ENCODE data around the gene EXTL1. TPM values are rescaled to one million over a fixed set of nuclear protein-coding genes. Genes with fewer than 3 reads are reported as not detected.

The EXTL1 gene
- total RNA-seq, 1 donor from 2014 or later, result 0.95 TPM

DNA sequence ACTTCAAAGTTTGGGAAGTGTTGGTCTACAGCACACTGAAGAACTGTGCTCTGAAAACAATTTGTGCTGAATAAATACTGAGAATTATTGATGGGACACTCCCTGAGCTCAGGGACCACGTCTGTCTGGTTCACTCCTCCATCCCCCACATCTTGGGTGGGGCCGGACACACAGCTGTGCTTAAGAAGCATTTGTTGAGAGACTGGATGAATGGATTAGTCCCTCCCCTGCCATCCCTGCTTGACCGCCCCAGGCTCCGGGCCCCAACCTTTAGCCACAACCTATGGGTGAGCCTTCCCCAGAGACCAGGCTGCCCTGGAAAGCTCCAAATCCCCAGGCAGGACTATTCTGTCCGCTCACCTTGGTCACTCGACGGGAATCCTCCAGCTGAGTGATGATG lies 38.3 kb downstream of the EXTL1 start:
- Histone ChIP-seq H3K27ac (no peak overlapping the region), H2AFZ (replicated peaks) (no peak overlapping the region), H3K9ac (no peak overlapping the region), H3K27me3 (peaks cover 9% of the 10 kb centered on the region), H3K4me2 (peak overlapping the region; percentile 16), H3K4me3 (no peak overlapping the region), H3F3A (ENCODE audit: low read depth) (no peaks in the 10 kb centered on the region), H4K20me1 (ENCODE audit: low read depth) (no peaks in the 10 kb centered on the region), H3K4me1 (peaks cover 8% of the 10 kb centered on the region), H3K9me3 (ENCODE audit: low read depth) (no peaks in the 10 kb centered on the region), H3K36me3 (no peaks in the 10 kb centered on the region), H3K79me2 (ENCODE audit: low read depth) (no peaks in the 10 kb centered on the region)
- H3K27ac Mint-ChIP-seq, result no peak overlapping the region
- no peaks in the 10 kb centered on the region for H3K4me1 Mint-ChIP-seq
- DNase-seq (ENCODE audit: low spot score), result no peak
- no peak overlapping the region for H3K4me3 Mint-ChIP-seq
- no peaks in the 10 kb centered on the region for H3K36me3 Mint-ChIP-seq
- H3K27me3 Mint-ChIP-seq (ENCODE audit: insufficient read depth, low read depth), result peaks cover 6% of the 10 kb centered on the region
- no peak for TF ChIP-seq EZH2phosphoT487 (IDR thresholded peaks at IDR 0.05)
- no peak for TF ChIP-seq EZH2 (IDR thresholded peaks at IDR 0.05)
- TF ChIP-seq, protein P1, sequence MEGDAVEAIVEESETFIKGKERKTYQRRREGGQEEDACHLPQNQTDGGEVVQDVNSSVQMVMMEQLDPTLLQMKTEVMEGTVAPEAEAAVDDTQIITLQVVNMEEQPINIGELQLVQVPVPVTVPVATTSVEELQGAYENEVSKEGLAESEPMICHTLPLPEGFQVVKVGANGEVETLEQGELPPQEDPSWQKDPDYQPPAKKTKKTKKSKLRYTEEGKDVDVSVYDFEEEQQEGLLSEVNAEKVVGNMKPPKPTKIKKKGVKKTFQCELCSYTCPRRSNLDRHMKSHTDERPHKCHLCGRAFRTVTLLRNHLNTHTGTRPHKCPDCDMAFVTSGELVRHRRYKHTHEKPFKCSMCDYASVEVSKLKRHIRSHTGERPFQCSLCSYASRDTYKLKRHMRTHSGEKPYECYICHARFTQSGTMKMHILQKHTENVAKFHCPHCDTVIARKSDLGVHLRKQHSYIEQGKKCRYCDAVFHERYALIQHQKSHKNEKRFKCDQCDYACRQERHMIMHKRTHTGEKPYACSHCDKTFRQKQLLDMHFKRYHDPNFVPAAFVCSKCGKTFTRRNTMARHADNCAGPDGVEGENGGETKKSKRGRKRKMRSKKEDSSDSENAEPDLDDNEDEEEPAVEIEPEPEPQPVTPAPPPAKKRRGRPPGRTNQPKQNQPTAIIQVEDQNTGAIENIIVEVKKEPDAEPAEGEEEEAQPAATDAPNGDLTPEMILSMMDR (IDR thresholded peaks at IDR 0.05), result no peak
- H3K9me3 Mint-ChIP-seq, result no peaks in the 10 kb centered on the region

DNA sequence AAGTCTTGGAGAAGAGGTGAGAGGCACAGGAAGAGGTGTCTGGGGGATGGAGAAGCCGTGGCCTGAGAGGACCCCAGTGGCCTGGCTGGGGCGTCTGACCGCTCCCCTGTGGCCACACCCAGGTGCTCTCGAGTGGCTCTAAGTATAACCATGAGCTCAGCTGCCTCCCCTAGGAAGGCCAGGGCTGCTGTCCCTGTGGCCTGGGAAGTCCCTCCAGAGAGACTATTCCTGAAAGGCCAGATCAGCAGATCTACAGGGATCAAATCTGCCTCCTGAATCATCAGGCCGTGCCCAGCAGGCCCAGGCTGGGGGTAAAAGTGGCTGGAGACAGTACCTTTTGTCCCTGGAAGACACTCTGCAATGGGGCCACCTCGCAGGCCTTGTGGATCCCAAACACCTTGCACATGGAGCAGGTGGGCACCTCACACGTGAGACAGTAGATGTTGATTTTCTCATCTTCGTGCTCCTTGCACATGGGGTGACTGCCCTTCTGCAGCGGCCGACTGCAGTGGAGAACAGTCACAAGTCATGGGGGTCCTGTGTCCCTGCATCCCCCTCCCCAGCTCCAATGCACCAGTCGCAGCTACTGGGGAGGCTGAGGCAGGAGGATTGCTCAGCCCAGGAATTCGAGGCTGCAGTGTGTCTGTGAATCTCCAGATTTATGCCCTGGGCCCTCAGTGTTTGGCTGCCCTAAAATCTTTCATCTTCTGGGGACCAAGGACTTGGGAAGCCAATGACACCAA lies 39.4 kb downstream of the EXTL1 start:
- no peak overlapping the region for H3K4me3 Mint-ChIP-seq
- H3K9me3 Mint-ChIP-seq, result no peaks in the 10 kb centered on the region
- H3K27ac Mint-ChIP-seq, result peak overlapping the region; percentile 93
- H3K79me2 ChIP-seq (ENCODE audit: low read depth), result no peaks in the 10 kb centered on the region
- peaks cover 8% of the 10 kb centered on the region for H3K27me3 Mint-ChIP-seq (ENCODE audit: insufficient read depth, low read depth)
- TF ChIP-seq, protein P1 (IDR thresholded peaks at IDR 0.05), result no peak
- no peak for TF ChIP-seq EZH2 (IDR thresholded peaks at IDR 0.05)
- no peak for TF ChIP-seq EZH2phosphoT487 (IDR thresholded peaks at IDR 0.05)
- H3K27ac ChIP-seq, result no peak overlapping the region
- no peak overlapping the region for H3K9ac ChIP-seq
- H3F3A ChIP-seq (ENCODE audit: low read depth), result no peaks in the 10 kb centered on the region
- H3K4me1 ChIP-seq, result peaks cover 8% of the 10 kb centered on the region
- no peak overlapping the region for H3K4me2 ChIP-seq
- H2AFZ ChIP-seq (replicated peaks), result no peak overlapping the region
- no peaks in the 10 kb centered on the region for H4K20me1 ChIP-seq (ENCODE audit: low read depth)
- H3K36me3 Mint-ChIP-seq, result no peaks in the 10 kb centered on the region
- H3K36me3 ChIP-seq, result no peaks in the 10 kb centered on the region
- DNase-seq (ENCODE audit: low spot score), result no peak
- no peak overlapping the region for H3K4me3 ChIP-seq
- H3K9me3 ChIP-seq (ENCODE audit: low read depth), result no peaks in the 10 kb centered on the region
- peaks cover 9% of the 10 kb centered on the region for H3K27me3 ChIP-seq
- peaks cover 2% of the 10 kb centered on the region for H3K4me1 Mint-ChIP-seq

GRCh38 chr1:26064553-26064952 lies 43.0 kb downstream of the EXTL1 start:
- no peak overlapping the region for H3K9ac ChIP-seq
- TF ChIP-seq EZH2phosphoT487 (IDR thresholded peaks at IDR 0.05), result no peak
- no peak for TF ChIP-seq EZH2 (IDR thresholded peaks at IDR 0.05)
- TF ChIP-seq, protein P1 (IDR thresholded peaks at IDR 0.05), result no peak
- Mint-ChIP-seq H3K4me1 (peaks cover 4% of the 10 kb centered on the region), H3K36me3 (no peaks in the 10 kb centered on the region), H3K9me3 (no peaks in the 10 kb centered on the region), H3K4me3 (no peak overlapping the region), H3K27ac (no peak overlapping the region), H3K27me3 (ENCODE audit: insufficient read depth, low read depth) (peaks cover 6% of the 10 kb centered on the region)
- H3F3A ChIP-seq (ENCODE audit: low read depth), result no peaks in the 10 kb centered on the region
- H3K4me2 ChIP-seq, result no peak overlapping the region
- no peak for DNase-seq (ENCODE audit: low spot score)
- no peak overlapping the region for H2AFZ ChIP-seq (replicated peaks)
- no peaks in the 10 kb centered on the region for H4K20me1 ChIP-seq (ENCODE audit: low read depth)
- no peaks in the 10 kb centered on the region for H3K36me3 ChIP-seq
- peaks cover 8% of the 10 kb centered on the region for H3K4me1 ChIP-seq
- H3K27me3 ChIP-seq, result no peaks in the 10 kb centered on the region
- no peaks in the 10 kb centered on the region for H3K79me2 ChIP-seq (ENCODE audit: low read depth)
- H3K27ac ChIP-seq, result no peak overlapping the region
- no peaks in the 10 kb centered on the region for H3K9me3 ChIP-seq (ENCODE audit: low read depth)
- no peak overlapping the region for H3K4me3 ChIP-seq
